ENCODE data around the gene RALBP1.
A peak's percentile ranks its signal among the peaks of the same experiment; 100 is the strongest.

The RALBP1 gene

GRCh38 chr18:9552616-9553015, 77.3 kb downstream of the RALBP1 start:
- DNase-seq: no peak

GRCh38 chr18:9557250-9557943, 82.1 kb downstream of the RALBP1 start:
- no peak for DNase-seq

- no peak for DNase-seq
Measured at GRCh38 chr18:9558387-9559064, 83.2 kb downstream of the RALBP1 start.

- no peak for DNase-seq
Measured at GRCh38 chr18:9559253-9559652, 83.9 kb downstream of the RALBP1 start.

- no peak for DNase-seq
Measured at GRCh38 chr18:9561759-9562158, 86.4 kb downstream of the RALBP1 start.

- DNase-seq: no peak
Measured at GRCh38 chr18:9562584-9562983, 87.3 kb downstream of the RALBP1 start.

- DNase-seq: no peak
Measured at GRCh38 chr18:9563331-9563730, 88.0 kb downstream of the RALBP1 start.

GRCh38 chr18:9565407-9565806, 90.1 kb downstream of the RALBP1 start:
- no peak for DNase-seq

- no peak for DNase-seq
Measured at GRCh38 chr18:9568186-9568585, 92.9 kb downstream of the RALBP1 start.

- DNase-seq: no peak
Measured at GRCh38 chr18:9569178-9569577, 93.9 kb downstream of the RALBP1 start.

GRCh38 chr18:9570255-9570654, 94.9 kb downstream of the RALBP1 start:
- no peak for DNase-seq

- DNase-seq: no peak
Measured at GRCh38 chr18:9571546-9571945, 96.2 kb downstream of the RALBP1 start.

- DNase-seq: no peak
Measured at GRCh38 chr18:9574473-9575115, 99.3 kb downstream of the RALBP1 start.

GRCh38 chr18:9575558-9575957, 100.2 kb downstream of the RALBP1 start:
- peak; percentile 39 for DNase-seq

GRCh38 chr18:9577361-9577760, 102.0 kb downstream of the RALBP1 start:
- no peak for DNase-seq

GRCh38 chr18:9578306-9578705, 103.0 kb downstream of the RALBP1 start:
- no peak for DNase-seq

- DNase-seq: no peak
Measured at GRCh38 chr18:9581667-9582066, 106.4 kb downstream of the RALBP1 start.

GRCh38 chr18:9586814-9587213, 111.5 kb downstream of the RALBP1 start:
- DNase-seq: no peak
